NOMO-1 treated with DMSO at 0.1 percent for 48 hours (cell line): ENCODE measurements around the gene PLCD3.

ENCODE experiments used
- DNase-seq: peaks from one replicate; lab custom pipeline; 2025; ENCODE audit not compliant: unreplicated experiment; lab: John Stamatoyannopoulos, UW

The PLCD3 gene

DNA sequence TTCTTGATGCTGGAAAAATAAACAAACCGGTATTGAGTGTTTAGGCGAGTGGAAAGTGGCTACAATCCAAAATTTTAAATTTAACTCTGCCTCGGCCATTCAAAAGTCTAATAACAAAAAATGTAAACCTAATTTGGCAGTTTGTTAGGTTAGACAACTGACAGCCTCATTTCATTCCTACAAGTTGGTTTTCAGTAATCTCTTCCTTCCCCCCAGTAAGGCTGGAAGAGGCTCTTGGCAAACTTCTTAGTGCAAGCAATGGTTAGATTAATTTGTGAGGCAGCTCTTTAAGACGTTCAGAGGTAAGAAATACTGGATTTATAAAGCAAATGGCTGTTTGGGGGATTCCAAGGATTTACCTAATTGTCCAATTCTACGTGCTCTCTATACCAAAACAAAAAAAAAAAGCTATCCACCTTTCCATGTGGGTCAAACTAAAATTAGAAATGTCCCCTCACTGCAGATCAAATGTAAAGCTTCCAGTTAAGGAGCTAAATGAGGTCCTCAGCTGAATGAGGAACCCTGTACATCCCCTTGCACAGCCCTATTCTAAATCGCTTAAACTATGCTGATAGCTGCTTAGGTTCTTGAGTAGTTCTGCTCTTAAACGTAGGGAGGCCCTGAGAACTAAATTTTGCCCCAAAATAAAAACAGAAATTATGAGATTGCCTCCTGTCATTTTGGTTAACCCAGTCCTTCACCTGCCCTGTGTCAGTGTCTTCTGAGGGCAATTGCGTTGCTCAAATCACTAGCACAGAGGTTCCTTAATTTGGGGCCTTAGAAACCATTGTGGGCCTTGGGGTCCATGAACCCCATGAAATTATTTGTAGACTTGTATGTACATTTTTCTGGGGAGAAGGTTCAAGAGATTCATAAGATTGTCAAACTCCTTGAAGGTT, 18.8 kb upstream of the PLCD3 start:
- no peak for DNase-seq

GRCh38 chr17:45149669-45150664, 17.7 kb upstream of the PLCD3 start:
- peak; percentile 47 for DNase-seq

DNA sequence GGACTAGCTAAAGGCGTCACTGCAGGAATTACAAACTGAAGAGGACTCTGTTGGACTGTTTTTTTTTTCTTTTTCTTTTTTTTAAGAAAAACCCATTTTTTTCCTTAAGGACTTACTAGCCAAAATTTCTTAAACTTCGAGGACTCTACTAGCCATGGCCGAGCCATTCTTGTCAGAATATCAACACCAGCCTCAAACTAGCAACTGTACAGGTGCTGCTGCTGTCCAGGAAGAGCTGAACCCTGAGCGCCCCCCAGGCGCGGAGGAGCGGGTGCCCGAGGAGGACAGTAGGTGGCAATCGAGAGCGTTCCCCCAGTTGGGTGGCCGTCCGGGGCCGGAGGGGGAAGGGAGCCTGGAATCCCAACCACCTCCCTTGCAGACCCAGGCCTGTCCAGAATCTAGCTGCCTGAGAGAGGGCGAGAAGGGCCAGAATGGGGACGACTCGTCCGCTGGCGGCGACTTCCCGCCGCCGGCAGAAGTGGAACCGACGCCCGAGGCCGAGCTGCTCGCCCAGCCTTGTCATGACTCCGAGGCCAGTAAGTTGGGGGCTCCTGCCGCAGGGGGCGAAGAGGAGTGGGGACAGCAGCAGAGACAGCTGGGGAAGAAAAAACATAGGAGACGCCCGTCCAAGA, 16.8 kb upstream of the PLCD3 start:
- peak; percentile 81 for DNase-seq

GRCh38 chr17:45148183-45149036, 16.1 kb upstream of the PLCD3 start, which contains the start of gene HEXIM1:
TSS of gene HEXIM1 (plus strand) at chr17:45148475. CDS start at chr17:45149191, 716 bp downstream.
- DNase-seq, result peak; percentile 99

- peak; percentile 92 for DNase-seq
These were observed 15.4 kb upstream of the PLCD3 start for GRCh38 chr17:45147581-45148182.

GRCh38 chr17:45146890-45147580, 14.7 kb upstream of the PLCD3 start:
- peak; percentile 79 for DNase-seq

- DNase-seq, result no peak
These were observed 14.2 kb upstream of the PLCD3 start for GRCh38 chr17:45146592-45146889.

- DNase-seq, result no peak
These were observed 13.9 kb upstream of the PLCD3 start for GRCh38 chr17:45146166-45146565.

DNA sequence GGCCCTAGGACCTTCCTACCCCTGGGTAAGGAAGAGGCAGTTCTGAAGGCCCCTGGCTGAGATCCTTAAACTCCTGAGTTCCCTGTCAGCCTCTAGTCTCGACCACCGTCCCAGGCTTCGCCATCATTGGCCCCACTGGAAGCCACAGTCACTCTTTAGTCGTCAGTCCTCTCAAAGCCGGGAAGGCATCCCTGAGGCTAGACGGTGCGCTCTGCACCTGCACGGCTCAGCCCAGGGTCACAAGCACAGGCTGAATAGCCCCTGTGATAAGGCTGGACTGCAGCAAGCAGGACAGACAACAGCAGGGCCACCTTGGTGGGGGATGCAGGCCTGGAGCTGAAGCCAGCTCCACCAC, 12.7 kb upstream of the PLCD3 start:
- DNase-seq, result no peak

DNA sequence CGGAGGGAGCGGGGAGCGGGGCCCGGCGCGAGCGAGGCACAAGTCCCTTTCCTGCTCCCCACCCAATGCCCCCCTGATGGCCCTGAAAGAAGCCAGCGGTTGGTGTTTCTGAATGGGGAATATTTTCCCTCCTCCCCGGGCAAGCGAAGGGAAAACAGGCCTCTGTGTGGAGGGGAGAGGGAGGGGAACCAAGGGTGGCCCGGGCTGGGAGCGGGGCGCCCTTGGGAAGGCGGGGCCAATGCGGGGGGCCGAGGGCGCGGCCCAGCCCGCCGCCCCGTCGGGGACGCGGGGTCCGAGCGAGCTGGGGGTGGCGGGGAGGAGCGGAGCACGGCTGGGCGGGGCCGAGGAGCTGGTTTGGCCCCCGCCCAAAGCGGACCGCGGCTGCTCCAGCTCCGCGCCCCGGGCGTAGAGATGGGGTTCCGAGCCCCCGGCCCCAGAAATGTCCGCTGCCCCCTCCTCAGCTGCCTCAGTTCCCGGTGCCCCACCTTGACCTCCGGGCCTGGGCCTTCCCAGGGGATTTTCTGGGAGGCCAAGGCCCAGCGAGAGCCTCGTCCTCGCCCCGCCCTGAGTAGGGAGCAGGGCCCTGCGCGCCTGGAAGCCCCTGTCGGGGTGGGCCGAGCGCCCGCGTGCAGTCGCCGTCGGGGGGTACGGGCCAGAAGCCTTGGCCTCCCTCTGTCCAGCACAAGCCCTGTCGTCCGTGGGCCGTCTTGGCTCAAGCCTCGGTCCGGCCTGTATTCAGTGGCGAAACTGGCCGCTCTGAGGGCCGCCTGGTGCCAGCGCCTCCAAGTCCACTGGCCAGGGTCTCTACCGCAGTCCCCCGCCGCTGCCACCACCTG, 12.1 kb upstream of the PLCD3 start:
- no peak for DNase-seq

GRCh38 chr17:45143767-45144198, 11.5 kb upstream of the PLCD3 start:
- DNase-seq, result no peak

- no peak for DNase-seq
These were observed 10.9 kb upstream of the PLCD3 start for GRCh38 chr17:45143094-45143670.

DNA sequence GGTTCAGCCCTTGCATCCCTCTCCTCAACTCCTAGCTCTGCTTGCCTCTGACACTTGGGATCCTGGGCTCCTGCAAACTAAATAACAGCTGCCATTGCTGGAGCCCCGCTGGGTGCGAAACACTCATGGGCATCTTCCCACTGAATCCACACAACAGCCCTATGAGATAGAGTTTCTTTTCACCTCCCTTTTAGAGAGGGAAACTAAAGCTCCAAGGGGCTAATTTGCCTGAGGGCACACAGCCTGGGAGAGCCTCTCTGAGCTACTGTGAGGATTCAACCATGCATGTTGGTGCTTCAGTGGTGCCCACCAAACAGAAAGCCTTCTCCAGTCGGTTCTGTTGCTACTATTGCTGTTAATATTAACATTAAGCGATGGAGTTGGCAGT, 7.2 kb upstream of the PLCD3 start:
- DNase-seq, result no peak

DNA sequence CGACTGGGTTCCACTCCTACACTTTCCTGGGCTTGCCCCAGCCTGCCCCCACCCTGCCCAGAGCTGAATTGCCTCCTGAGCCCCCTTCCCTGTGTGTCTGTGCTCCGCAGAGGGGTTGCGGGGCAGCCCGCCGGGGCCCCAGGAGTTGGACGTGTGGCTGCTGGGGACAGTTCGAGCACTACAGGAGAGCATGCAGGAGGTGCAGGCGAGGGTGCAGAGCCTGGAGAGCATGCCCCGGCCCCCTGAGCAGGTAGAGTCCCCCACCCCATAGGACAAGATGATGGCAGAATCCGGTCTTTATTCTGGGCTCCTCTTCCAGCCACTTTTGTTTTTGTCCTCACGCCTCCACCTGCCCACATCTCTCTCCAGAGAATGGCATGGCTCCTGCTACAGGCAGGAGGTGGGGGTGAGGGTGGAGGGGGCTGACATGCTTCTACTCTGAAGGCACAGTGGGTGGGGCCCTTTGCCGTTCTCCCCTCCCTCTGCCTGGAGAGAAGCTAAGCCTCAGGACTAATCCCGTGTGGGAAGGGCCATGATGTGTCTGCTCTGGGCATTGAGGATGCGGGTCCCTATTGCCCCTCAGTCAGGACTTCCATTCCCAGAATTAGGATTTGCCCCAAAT, 6.7 kb upstream of the PLCD3 start:
- no peak for DNase-seq

GRCh38 chr17:45137561-45138305, 5.4 kb upstream of the PLCD3 start:
- DNase-seq, result no peak

- no peak for DNase-seq
These were observed 4.7 kb upstream of the PLCD3 start for GRCh38 chr17:45136846-45137560.
